ENCODE data around the gene ADGRD1. TPM values are rescaled to one million over a fixed set of nuclear protein-coding genes. Genes with fewer than 3 reads are reported as not detected.

The ADGRD1 gene
- total RNA-seq, 1 donor from 2014 or later = 1.7 TPM

GRCh38 chr12:131087991-131088700, 134.4 kb downstream of the ADGRD1 start:
- no peak for TF ChIP-seq CTCF (IDR thresholded peaks at IDR 0.05; ENCODE audit: unreplicated experiment)
- H3K36me3 Mint-ChIP-seq (ENCODE audit: low read depth, unreplicated experiment) = no peaks in the 10 kb centered on the region
- DNase-seq (ENCODE audit: low spot score) = no peak
- no peaks in the 10 kb centered on the region for H3K9me3 Mint-ChIP-seq (ENCODE audit: unreplicated experiment)
- peaks cover 4% of the 10 kb centered on the region for H3K4me1 Mint-ChIP-seq (ENCODE audit: unreplicated experiment)
- peaks cover 7% of the 10 kb centered on the region for H3K27me3 Mint-ChIP-seq (ENCODE audit: unreplicated experiment)
- no peak overlapping the region for H3K4me3 Mint-ChIP-seq (ENCODE audit: unreplicated experiment)
- H3K27ac Mint-ChIP-seq (ENCODE audit: unreplicated experiment) = no peak overlapping the region

GRCh38 chr12:131088701-131089530, 135.2 kb downstream of the ADGRD1 start:
- no peak for TF ChIP-seq CTCF (IDR thresholded peaks at IDR 0.05; ENCODE audit: unreplicated experiment)
- H3K36me3 Mint-ChIP-seq (ENCODE audit: low read depth, unreplicated experiment) = no peaks in the 10 kb centered on the region
- H3K9me3 Mint-ChIP-seq (ENCODE audit: unreplicated experiment) = no peaks in the 10 kb centered on the region
- peaks cover 6% of the 10 kb centered on the region for H3K27me3 Mint-ChIP-seq (ENCODE audit: unreplicated experiment)
- H3K4me3 Mint-ChIP-seq (ENCODE audit: unreplicated experiment) = no peak overlapping the region
- no peak overlapping the region for H3K27ac Mint-ChIP-seq (ENCODE audit: unreplicated experiment)
- H3K4me1 Mint-ChIP-seq (ENCODE audit: unreplicated experiment) = peaks cover 4% of the 10 kb centered on the region
- DNase-seq (ENCODE audit: low spot score) = no peak

GRCh38 chr12:131089531-131090273, 136.0 kb downstream of the ADGRD1 start:
- Mint-ChIP-seq H3K4me3 (ENCODE audit: unreplicated experiment) (no peak overlapping the region), H3K27me3 (ENCODE audit: unreplicated experiment) (peaks cover 6% of the 10 kb centered on the region), H3K9me3 (ENCODE audit: unreplicated experiment) (no peaks in the 10 kb centered on the region), H3K27ac (ENCODE audit: unreplicated experiment) (no peak overlapping the region), H3K36me3 (ENCODE audit: low read depth, unreplicated experiment) (no peaks in the 10 kb centered on the region), H3K4me1 (ENCODE audit: unreplicated experiment) (peaks cover 4% of the 10 kb centered on the region)
- no peak for TF ChIP-seq CTCF (IDR thresholded peaks at IDR 0.05; ENCODE audit: unreplicated experiment)
- DNase-seq (ENCODE audit: low spot score) = no peak

GRCh38 chr12:131090274-131091210, 136.8 kb downstream of the ADGRD1 start:
- no peaks in the 10 kb centered on the region for H3K36me3 Mint-ChIP-seq (ENCODE audit: low read depth, unreplicated experiment)
- no peak for DNase-seq (ENCODE audit: low spot score)
- H3K9me3 Mint-ChIP-seq (ENCODE audit: unreplicated experiment) = no peaks in the 10 kb centered on the region
- H3K27ac Mint-ChIP-seq (ENCODE audit: unreplicated experiment) = no peak overlapping the region
- no peaks in the 10 kb centered on the region for H3K4me1 Mint-ChIP-seq (ENCODE audit: unreplicated experiment)
- H3K27me3 Mint-ChIP-seq (ENCODE audit: unreplicated experiment) = peaks cover 1% of the 10 kb centered on the region
- no peak for TF ChIP-seq CTCF (IDR thresholded peaks at IDR 0.05; ENCODE audit: unreplicated experiment)
- no peak overlapping the region for H3K4me3 Mint-ChIP-seq (ENCODE audit: unreplicated experiment)

All from endothelial cell (in vitro differentiated cells).